ENCODE data around the gene RASSF4. TPM values are rescaled to one million over a fixed set of nuclear protein-coding genes. Genes with fewer than 3 reads are reported as not detected.

RASSF4 gene
- total and polyA plus RNA-seq, 9 donors, result 4.8 to 21.9 (median 8.1) TPM

DNA sequence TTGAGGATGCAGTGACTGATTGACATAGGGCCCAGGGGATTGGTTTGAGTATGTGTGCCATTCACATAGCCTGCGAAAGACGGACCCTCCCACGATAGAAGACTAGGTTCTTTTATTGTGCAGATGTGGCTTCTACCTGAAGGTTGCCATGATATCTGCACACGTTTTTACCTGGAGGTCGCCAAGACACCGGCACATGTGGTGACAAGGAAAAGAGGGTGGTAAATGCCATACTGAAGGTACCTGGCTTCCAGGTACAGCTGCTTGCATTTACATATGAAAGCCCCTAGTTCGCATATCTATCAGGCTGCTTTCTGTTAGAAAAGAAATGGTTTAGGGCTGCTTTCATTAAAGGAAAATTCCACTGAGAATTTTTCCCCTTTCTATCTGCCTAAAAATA, 84.7 kb downstream of the RASSF4 start:
- H3K27me3 ChIP-seq, result no peaks in the 10 kb centered on the region
- H3K36me3 ChIP-seq, result no peaks in the 10 kb centered on the region
- WGBS, 3 donors, result 48 to 59% (median 53%) methylated on average over 7 of the region's 7 CpGs
- intact Hi-C loops (cut with DNase I), result no loop called here
- H3K4me1 ChIP-seq (ENCODE audit: insufficient read depth), result no peaks in the 10 kb centered on the region
- DNase-seq, result no peak
- TF ChIP-seq EP300 (IDR thresholded peaks at IDR 0.05) (no peak), POLR2A (IDR thresholded peaks at IDR 0.05) (no peak)
- TF ChIP-seq, protein P1, sequence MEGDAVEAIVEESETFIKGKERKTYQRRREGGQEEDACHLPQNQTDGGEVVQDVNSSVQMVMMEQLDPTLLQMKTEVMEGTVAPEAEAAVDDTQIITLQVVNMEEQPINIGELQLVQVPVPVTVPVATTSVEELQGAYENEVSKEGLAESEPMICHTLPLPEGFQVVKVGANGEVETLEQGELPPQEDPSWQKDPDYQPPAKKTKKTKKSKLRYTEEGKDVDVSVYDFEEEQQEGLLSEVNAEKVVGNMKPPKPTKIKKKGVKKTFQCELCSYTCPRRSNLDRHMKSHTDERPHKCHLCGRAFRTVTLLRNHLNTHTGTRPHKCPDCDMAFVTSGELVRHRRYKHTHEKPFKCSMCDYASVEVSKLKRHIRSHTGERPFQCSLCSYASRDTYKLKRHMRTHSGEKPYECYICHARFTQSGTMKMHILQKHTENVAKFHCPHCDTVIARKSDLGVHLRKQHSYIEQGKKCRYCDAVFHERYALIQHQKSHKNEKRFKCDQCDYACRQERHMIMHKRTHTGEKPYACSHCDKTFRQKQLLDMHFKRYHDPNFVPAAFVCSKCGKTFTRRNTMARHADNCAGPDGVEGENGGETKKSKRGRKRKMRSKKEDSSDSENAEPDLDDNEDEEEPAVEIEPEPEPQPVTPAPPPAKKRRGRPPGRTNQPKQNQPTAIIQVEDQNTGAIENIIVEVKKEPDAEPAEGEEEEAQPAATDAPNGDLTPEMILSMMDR (IDR thresholded peaks at IDR 0.05), result no peak
- no peak overlapping the region for H3K4me3 ChIP-seq
- no peaks in the 10 kb centered on the region for H3K9me3 ChIP-seq
- no peak overlapping the region for H3K27ac ChIP-seq

Other genes starting within 250 kb of the RASSF4 start
- not detected for gene TMEM72, start 48.5 kb upstream of the RASSF4 start, total RNA-seq
- under 1 TPM in 1 of 2 donors, not detected in 1; 0.05 TPM for gene TMEM72, start 48.5 kb upstream of the RASSF4 start, polyA plus RNA-seq
- gene DEPP1, start 19.0 kb downstream of the RASSF4 start, total RNA-seq, result 100 to 1,000 TPM in 5 of 7 donors, 10 to 100 TPM in 2; 35.6 to 511 (median 174) TPM
- gene DEPP1, start 19.0 kb downstream of the RASSF4 start, polyA plus RNA-seq, result 100 to 1,000 TPM in 1 of 2 donors, 10 to 100 TPM in 1; 56.7 to 603 TPM
- 10 to 100 TPM; 19.4 to 38.0 (median 28.6) TPM for gene ZNF22, start 41.1 kb downstream of the RASSF4 start, total RNA-seq
- gene ZNF22, start 41.1 kb downstream of the RASSF4 start, polyA plus RNA-seq, result 10 to 100 TPM; 25.5 to 27.4 TPM

All from ovary (tissue), 9 donors.